Psoas muscle (tissue), 8 donors: ENCODE data around the gene FBXL19. TPM values are rescaled to one million over a fixed set of nuclear protein-coding genes. Genes with fewer than 3 reads are reported as not detected.
"Not testable (repeated sequence)": the region's sequence is repeated elsewhere in the genome, so short reads cannot be mapped to it uniquely, and the experiment has no call there.

Experiments
- ATAC-seq, 4 donors: fragments of 200-7000 bp; cut with Tn5 transposase; one replicate each; pipeline ENCODE4 v1.9.1; 2020; ENCODE audit warnings: moderate library complexity in 3 of 4, mild to moderate bottlenecking in 2 of 4
- DNase-seq, 2 donors: peaks; one replicate each; pipeline ENCODE4 v3.0.0-alpha.2; 2020
- H3K27ac ChIP-seq: fragments of 200-600 bp; one replicate; pipeline ENCODE4 v1.8.0; 2022
- H3K27me3 ChIP-seq, 3 donors: fragments of 200-600 bp in 1 of 3; one replicate each; pipeline versions ENCODE4 v1.6.1 to v1.8.0; 2013 to 2022; ENCODE audit warnings: low read length in 2 of 3, mild to moderate bottlenecking in 2 of 3, moderate library complexity in 1 of 3; ENCODE audit not compliant: insufficient read depth in 3 of 3
- H3K36me3 ChIP-seq, 2 donors: fragments of 200-600 bp in 1 of 2; one replicate each; pipeline versions ENCODE4 v1.6.1 to v1.8.0; 2013 to 2022; ENCODE audit warnings: low read depth in 1 of 2, mild to moderate bottlenecking in 1 of 2, moderate library complexity in 1 of 2; ENCODE audit not compliant: insufficient read depth in 1 of 2
- H3K4me1 ChIP-seq: fragments of 200-600 bp; one replicate; pipeline ENCODE4 v1.8.0; 2022
- H3K4me3 ChIP-seq: fragments of 200-600 bp; one replicate; pipeline ENCODE4 v1.8.0; 2022; ENCODE audit warnings: mild to moderate bottlenecking
- H3K9me3 ChIP-seq: fragments of 200-600 bp; one replicate; pipeline ENCODE4 v1.8.0; 2022
- WGBS, 3 donors: extraction: QIAGEN DNeasy Blood & Tissue Kit; methylation state at CpG; one replicate each; pipeline versions ENCODE4 v1.1.6 to v1.1.7; 2013; 5-methylcytosine and 5-hydroxymethylcytosine counted together
- intact Hi-C, 2 donors: fragments of 100-400 bp; cut with DNase I; formaldehyde crosslinking; loops; one replicate each; pipeline versions ENCODE4 v1.11.0 to v1.14.2; 2022
- polyA plus RNA-seq, 3 donors: library from polyadenylated mRNA; stranded (reverse); fragments of 200-250 nt; gene quantifications; one replicate each; pipeline ENCODE4 v1.2.3, GENCODE V29; 2013
- total RNA-seq, 4 donors: library from RNA; stranded (reverse); fragmentation: NEBNext Ultra II Directional in 2 of 4; extraction: Animal tissue kit (Norgen Biotek cat#: 25700) in 2 of 4; gene quantifications; one replicate each; pipeline versions ENCODE4 v1.2.1 to v1.2.4, GENCODE V29; 2021 to 2023
- TF ChIP-seq, protein P1 (sequence below): fragments of 200-600 bp; IDR thresholded peaks from one replicate; pipeline ENCODE4 v1.8.0; 2022; ENCODE audit warnings: antibody characterized with exemption
- donor health status: healthy with polysubstance abuse.
- donor health status: DM: no; HTN: no; CAD: no; lungs with moderate emphysema.
- donor health status: Bipolar disorder and iron deficiency.
- donor health status: healthy.
- donor health status: DM: yes; HTN: yes; CAD: no.
- donor health status: DM: no; HTN: no; CAD: no.
- donor health status: DM: no; HTN: no; CAD: no.
- donor health status: DM: yes; HTN: yes; CAD: no.

Gene FBXL19
- total and polyA plus RNA-seq, 7 donors = 2.8 to 5.4 (median 4.1) TPM

DNA sequence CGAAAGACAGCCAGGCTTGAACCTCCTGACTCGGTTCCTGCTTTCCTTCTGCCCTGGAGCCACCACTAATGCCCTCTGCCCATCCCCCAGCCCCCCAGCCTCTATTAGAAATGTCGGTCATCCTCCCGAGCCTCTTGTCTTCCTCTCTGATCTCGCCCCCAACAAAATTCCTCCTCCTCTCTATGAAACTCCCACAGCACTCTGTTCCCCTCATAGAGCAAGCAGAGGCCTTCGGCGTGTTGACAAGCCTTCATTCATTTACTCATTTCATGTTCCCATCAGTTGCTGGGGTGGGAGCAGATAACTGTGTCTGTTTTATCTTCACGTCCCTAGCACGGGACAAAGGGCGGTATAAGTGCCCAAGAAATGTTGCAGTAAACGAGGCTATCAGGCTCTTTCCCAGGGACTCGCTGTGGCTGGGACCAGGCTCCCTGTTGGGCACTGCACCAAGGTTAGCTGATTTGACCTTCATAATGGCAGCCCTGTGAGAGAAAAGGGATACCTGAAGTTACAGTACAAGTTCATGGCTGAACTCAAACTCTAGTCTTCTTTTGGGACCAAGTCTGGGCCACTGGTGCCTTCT lies 7.8 kb downstream of the FBXL19 start:
- DNase-seq = no peak
- H3K27me3 ChIP-seq = no peaks in the 10 kb centered on the region
- H3K4me1 ChIP-seq = no peaks in the 10 kb centered on the region
- TF ChIP-seq, protein P1, sequence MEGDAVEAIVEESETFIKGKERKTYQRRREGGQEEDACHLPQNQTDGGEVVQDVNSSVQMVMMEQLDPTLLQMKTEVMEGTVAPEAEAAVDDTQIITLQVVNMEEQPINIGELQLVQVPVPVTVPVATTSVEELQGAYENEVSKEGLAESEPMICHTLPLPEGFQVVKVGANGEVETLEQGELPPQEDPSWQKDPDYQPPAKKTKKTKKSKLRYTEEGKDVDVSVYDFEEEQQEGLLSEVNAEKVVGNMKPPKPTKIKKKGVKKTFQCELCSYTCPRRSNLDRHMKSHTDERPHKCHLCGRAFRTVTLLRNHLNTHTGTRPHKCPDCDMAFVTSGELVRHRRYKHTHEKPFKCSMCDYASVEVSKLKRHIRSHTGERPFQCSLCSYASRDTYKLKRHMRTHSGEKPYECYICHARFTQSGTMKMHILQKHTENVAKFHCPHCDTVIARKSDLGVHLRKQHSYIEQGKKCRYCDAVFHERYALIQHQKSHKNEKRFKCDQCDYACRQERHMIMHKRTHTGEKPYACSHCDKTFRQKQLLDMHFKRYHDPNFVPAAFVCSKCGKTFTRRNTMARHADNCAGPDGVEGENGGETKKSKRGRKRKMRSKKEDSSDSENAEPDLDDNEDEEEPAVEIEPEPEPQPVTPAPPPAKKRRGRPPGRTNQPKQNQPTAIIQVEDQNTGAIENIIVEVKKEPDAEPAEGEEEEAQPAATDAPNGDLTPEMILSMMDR = no peak
- no peak overlapping the region for H3K27ac ChIP-seq
- no peaks in the 10 kb centered on the region for H3K9me3 ChIP-seq
- ATAC-seq = no peak
- WGBS, 3 donors = 70 to 79% (median 73%) methylated on average over 12 of the region's 12 CpGs
- H3K4me3 ChIP-seq = no peak overlapping the region
- peaks cover 5 to 40% of the 10 kb centered on the region in 2 donors for H3K36me3 ChIP-seq
- intact Hi-C loops = no loop called here

DNA sequence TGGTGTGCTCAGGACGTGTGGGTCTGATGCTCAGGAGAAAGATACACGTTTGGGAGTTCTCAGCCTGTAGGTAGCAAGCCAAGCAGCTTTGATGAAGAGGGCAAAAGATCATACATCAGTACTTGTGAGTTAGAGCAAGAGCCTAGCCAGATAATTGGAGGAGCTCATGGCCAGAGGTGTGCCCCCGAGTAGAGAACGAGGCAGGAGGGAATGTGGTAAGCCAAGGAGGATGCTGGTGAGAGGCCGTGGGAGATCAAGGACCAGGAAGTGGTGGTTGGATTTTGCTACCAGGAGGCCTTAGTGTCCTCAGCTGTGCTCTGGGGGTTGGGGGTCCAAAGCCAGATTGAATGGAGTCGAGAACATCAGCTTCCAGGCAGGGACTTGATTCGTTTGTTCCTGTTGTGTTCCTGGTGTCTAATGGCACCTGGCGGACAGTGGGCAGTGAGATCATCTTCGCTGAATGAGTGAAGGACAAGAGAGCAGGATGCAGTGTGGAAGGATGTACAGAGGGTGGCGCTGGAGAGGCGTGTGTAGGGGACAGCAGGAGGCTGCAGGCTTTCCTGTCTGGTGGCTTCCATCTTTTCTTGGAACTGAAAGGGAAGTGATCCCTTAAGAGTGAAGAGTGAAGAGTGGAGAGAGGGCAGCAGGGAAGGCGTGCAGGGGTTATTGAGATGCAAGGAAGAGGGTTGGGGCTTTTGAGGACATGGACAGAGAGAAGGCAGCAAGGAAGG lies 11.6 kb downstream of the FBXL19 start:
- intact Hi-C loops = no loop called here
- ATAC-seq (peak; percentile 43 to 77 (median 72)), DNase-seq (peak; percentile 53 to 71)
- peaks cover 4 to 38% of the 10 kb centered on the region in 2 donors for H3K36me3 ChIP-seq
- TF ChIP-seq, protein P1 = peak; percentile 44
- no peak overlapping the region for H3K27ac ChIP-seq
- H3K4me3 ChIP-seq = no peak overlapping the region
- H3K4me1 ChIP-seq = no peaks in the 10 kb centered on the region
- H3K27me3 ChIP-seq = no peaks in the 10 kb centered on the region
- 60 to 65% (median 61%) methylated on average over 12 of the region's 12 CpGs for WGBS, 3 donors
- H3K9me3 ChIP-seq = no peaks in the 10 kb centered on the region

GRCh38 chr16:30937692-30938091 lies 14.3 kb downstream of the FBXL19 start:
- Histone ChIP-seq H3K36me3 (peaks cover 0 to 19% of the 10 kb centered on the region in 2 donors), H3K4me1 (peaks cover 11% of the 10 kb centered on the region), H3K4me3 (no peak overlapping the region), H3K27me3 (no peaks in the 10 kb centered on the region), H3K9me3 (no peaks in the 10 kb centered on the region), H3K27ac (no peak overlapping the region)
- intact Hi-C loops = no loop called here
- WGBS, 3 donors = 56 to 60% (median 57%) methylated on average over 5 of the region's 5 CpGs
- ATAC-seq (no peak), DNase-seq (no peak)
- TF ChIP-seq, protein P1 = no peak

GRCh38 chr16:30939571-30939970 lies 16.2 kb downstream of the FBXL19 start:
- H3K9me3 ChIP-seq, H3K27me3 ChIP-seq, intact Hi-C loops, H3K27ac ChIP-seq, DNase-seq, H3K4me3 ChIP-seq, ATAC-seq: not testable (repeated sequence)
- 89 to 94% (median 91%) methylated on average over 8 of the region's 8 CpGs for WGBS, 3 donors
- Histone ChIP-seq H3K4me1 (peaks cover 11% of the 10 kb centered on the region), H3K36me3 (peaks cover 0 to 24% of the 10 kb centered on the region in 2 donors)

DNA sequence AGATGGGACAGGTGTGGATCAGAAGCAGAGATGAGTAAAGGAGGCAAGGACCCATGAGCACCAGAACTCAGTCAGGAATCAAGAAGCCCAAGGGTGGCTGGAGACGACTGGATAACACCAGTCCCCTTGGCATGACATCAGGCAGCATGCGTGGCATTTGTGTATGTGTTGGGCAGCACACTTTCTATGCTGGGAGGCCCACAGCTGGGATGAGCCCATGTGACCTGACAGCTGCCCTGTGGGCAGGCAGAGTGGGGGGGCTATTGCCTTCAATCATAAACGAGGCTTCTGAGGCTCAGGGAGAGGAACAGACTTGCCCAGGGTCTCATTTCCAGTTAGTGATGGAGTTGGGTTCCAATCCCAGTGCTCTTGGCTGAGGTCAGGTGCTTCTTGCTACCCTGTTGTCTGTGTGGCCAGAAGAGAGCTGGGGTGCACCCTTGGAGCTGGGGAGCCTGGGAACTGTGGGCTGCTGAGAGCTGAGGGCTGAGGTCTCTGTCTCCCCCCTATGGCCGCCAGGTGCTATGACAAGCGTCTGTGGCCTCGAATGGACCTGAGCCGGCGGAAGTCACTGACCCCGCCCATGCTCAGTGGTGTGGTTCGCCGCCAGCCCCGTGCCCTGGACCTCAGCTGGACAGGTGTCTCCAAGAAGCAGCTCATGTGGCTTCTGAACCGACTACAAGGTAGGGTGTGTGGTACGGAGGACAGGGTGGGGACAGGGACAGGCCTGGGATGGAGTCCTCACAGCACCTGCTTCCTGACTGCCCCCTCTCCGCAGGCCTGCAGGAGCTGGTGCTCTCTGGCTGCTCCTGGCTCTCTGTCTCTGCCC lies 18.4 kb downstream of the FBXL19 start:
- intact Hi-C loops = no loop called here
- H3K4me1 ChIP-seq = peaks cover 11% of the 10 kb centered on the region
- H3K27ac ChIP-seq = peak overlapping the region; percentile 67
- H3K4me3 ChIP-seq = no peak overlapping the region
- peak; percentile 76 to 87 for DNase-seq
- no peaks in the 10 kb centered on the region for H3K9me3 ChIP-seq
- 18 to 28% (median 22%) methylated on average over 15 of the region's 15 CpGs for WGBS, 3 donors
- H3K27me3 ChIP-seq = no peaks in the 10 kb centered on the region
- H3K36me3 ChIP-seq = peaks cover 0 to 23% of the 10 kb centered on the region in 2 donors
- ATAC-seq = peak; percentile 91 to 95 (median 92)
- TF ChIP-seq, protein P1 = peak; percentile 74
